EL (cell line): ENCODE measurements around the gene PAX5.

ENCODE experiments used
- DNase-seq: peaks from one replicate; pipeline ENCODE4 v3.0.0-alpha.2; 2016

Gene PAX5

DNA sequence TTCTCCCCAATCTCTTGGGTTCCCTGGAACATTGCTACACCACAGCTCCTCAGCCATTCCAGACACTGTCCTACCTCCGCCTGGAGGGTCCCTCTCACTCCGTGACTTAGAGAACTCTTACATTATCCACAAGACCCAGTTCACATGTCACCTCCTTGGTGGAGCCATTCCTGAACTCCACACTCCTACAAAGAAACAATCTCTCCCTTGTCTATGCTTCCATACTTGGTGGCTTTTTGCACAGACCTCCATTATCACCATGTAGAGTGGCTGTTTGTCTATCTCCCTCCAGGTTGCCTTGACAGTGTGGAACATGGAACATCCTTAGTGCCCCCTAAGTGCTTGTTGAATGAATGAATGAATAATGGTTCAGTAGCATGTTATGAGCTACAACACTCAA is 105.9 kb downstream of the PAX5 start:
- DNase-seq = no peak

DNA sequence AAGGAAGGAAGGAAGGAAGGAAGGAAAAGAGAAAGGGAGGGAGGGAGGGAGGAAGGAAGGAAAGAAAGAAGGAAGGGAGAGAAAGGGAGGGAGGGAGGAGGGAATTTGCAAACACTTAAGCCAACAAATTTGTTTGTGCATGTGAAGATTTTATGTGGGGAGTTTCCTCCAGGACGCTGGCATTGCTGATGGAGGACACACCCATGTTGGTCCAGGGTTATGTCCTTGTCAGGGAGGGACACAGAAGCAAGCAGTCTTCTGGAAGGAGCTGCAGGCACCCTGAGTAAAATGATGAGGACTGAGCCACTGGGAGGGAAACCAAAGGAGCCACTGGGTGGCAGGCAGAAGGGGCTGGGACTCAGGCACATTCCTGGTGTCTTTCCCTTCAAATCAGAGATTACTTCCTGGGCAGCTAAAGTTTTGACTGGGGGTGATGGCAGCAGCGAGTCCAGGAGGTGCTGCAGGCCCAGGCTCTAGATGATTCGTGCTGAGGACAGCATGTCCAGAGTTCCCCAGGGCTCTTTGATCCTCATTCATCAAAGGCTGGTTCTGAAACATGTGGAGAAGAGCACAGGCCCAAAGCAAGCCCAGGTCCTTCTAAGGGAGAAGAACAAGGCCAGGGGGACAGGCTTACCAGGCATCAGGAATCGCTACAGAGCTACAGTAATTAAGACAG is 109.2 kb downstream of the PAX5 start:
- DNase-seq = peak; percentile 51

DNA sequence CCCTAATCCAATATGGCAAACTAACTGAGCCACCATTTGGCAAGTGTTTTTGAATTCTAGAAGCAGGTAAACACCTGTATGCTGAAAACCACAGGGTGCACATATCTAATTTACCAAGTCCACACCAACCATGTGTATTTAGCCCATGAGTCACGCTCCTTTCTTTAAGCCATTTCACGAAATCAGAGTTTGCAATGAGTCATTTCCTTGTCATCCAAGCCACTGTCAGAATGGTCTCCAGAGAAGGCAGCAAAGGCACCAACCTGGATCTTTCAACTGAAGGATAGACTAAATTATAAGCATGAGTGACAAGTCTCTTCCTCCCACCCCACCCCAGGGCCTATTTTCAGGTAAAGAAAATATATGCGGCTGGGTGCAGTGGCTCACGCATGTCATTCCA is 110.0 kb downstream of the PAX5 start:
- DNase-seq = peak; percentile 88

DNA sequence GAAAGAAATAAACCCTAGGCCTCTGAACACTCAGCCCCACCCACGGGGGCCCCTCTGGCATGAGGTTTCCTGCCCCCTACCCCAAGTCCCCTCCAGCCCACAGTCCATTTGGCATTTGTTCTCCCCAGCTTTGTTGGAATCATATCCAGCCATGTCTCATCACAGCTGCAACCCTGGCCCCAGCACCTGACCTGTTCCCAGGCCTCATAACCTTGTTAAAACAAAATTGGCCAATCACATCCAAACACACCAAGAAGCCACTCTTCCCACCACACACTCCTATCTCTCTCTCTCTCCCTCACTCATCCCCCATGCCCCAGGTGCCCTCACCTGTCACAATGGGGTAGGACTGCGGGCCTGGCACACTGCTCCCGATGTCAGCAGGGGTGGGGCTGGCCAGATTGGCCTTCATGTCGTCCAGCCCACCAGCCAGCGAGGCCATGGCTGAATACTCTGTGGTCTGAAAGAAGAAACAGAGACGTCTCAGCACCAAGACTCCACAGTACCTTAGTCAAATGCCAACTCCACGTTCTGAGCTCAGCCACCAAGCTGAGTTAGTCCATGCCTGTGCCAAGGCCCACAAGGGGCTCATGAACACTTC is 110.9 kb downstream of the PAX5 start:
- no peak for DNase-seq

DNA sequence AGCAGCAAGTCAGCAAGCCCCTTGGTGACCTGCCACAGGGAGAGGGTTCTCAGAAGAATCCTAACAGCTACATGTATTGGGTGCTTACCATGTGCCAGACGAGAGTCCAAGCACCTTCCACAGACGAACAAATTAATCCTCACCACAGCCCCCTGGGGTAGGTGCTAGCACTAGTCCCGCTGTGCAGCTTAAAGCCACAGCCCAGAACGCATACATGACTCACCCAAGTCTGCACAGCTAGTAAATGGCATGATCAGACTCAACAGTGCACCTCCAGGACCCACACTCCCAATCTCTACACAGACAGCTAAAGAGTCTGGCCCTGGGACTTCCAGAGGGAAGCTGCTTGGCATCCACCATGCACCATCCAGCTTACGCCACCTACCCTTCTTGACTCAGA is 111.5 kb downstream of the PAX5 start:
- peak; percentile 37 for DNase-seq

DNA sequence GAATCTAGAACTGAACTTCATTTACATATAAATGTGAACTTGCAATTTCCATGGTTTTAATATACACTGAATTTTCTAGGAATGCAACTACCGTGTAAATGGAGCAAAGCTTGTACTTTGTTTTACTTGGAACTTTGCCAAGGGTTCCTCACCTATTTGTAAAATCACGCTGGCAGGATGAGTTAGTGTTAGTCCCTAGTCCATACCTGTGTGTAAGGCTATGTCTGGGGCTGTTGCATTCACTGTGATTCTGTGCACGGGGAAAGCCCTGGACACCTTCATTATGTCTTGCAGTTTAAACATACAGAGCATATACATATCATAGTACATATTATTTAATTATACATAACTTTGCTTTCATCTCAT is 119.9 kb downstream of the PAX5 start:
- no peak for DNase-seq

DNA sequence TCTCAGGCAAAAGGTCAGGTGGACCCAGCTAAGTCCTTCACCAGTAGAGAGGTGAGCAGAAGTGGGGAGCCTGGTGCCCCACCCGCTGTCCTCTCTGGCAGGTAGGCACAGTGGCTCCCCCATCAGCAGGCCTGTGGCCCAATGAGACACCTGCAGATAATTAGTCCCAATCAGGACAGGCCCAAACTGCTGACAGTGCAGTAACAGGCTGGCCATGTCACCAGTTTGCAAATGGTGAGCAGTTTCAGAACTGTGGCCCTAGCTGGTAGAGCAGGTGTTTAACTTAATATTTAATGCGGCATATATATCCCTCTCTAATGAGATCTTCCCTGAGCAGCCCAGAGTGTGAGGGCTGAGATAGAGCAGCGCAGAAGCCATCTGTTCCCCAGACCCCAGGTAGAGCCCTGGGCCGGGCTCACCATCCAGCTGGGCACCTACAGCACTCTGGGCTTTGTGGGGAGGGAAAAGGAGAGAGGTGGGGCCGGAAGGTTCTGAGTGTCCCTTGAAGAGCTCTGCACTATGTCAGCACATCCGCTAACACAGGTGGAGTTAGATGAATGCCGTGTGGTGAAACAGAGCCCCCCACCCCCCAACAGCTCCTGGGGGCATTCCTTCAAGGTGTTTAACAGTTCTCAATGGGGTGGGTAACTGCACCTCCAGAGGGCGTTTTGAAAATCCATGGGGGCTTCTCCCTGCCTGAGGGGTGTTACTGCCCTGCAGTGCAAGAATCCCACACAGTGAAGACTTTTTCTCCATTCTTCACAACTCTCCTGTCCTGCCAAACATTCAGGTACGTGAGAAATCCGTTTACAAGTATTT is 120.5 kb downstream of the PAX5 start:
- DNase-seq = no peak

DNA sequence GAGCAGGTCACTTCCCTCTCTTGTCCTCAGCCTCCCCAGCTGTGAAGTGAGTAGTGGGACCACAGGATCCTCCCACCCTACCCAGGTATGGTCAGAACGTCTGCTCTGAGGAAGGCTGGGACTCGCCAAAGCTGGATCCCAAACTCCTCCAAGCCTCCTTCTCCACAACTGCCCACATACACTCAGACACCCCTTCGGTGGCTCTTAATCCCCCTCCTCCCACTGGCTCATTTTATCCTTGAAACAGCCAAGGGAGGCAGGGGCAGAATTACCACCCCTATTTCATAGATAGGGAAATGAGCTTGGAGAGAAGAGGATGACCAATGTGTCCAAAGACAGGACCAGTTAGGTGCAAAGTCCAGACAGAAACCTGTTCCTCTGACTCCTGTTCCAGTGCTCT is 121.4 kb downstream of the PAX5 start:
- no peak for DNase-seq

DNA sequence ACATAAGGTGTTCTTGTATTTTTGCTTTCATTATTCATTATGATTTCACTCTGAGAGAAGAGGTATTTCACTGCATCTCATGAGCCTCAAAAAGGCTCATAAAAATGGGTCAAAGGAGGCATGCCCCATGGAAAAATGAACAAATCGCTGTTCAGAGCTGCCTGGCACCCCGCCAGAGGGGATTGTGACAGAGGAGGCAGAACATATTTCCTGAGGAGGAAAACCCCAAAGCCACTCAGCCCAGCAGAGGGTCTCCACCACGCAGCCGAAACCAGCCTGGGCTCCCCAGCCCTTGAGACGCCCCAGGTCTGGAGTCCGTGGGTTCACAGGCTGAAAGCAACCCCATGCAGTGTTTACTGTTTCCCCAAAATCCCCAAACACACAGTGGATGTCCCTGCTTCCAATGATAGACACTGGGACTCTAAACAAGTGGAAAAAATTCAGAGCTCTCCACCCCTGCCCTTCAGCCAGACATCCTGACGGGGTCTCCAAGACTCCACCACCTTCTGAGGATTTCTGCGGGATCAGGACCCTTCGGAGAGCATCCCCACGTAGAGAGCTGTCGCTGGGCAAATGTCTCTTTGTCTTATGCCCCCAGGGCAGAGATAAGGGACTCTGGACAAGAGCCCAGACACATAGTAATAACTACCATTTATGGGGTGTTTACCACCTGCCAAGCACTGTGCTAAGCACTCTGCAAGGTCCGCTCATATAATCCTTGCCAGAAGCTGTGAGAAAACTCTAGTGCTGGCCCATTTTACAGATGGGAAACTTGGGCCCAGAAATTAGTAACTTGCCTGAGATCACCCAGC is 122.3 kb downstream of the PAX5 start:
- DNase-seq = no peak

DNA sequence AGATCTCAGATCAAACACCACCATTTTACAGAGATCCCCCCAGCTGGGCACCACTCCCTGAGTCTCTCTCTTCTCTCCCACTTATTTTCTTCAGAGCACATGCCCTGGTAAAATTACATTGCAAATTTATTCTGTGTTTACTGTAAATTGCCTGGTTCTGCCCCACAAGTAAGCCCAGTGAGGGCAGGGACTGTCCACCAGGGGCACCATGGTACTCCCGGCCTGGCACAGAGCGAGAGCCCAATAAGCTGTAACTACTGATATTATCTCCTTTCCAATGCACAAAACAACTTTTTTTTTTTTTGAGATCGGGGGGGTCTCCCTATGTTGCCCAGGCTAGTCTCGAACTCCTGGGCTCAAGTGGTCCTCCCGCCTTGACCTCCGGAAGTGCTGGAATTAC is 123.0 kb downstream of the PAX5 start:
- no peak for DNase-seq

DNA sequence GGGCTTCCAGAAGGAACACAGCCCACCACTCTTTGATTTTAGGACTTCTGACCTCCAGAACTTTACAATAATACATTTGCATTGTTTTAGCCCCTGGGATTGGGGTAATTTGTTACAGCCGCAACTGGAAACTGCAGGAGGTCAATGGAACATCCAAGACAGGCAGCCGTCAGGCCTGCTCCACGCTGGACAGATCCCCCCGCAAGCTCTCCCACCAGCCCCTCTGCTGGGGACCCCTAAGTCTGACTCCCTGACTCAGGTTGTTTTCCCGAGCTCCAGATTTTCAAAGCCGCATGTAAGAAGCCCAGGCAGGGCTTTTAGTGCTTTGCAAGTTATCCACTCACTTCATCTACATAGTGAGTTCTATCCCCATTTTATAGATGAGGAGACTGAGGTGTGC is 127.6 kb downstream of the PAX5 start:
- no peak for DNase-seq

DNA sequence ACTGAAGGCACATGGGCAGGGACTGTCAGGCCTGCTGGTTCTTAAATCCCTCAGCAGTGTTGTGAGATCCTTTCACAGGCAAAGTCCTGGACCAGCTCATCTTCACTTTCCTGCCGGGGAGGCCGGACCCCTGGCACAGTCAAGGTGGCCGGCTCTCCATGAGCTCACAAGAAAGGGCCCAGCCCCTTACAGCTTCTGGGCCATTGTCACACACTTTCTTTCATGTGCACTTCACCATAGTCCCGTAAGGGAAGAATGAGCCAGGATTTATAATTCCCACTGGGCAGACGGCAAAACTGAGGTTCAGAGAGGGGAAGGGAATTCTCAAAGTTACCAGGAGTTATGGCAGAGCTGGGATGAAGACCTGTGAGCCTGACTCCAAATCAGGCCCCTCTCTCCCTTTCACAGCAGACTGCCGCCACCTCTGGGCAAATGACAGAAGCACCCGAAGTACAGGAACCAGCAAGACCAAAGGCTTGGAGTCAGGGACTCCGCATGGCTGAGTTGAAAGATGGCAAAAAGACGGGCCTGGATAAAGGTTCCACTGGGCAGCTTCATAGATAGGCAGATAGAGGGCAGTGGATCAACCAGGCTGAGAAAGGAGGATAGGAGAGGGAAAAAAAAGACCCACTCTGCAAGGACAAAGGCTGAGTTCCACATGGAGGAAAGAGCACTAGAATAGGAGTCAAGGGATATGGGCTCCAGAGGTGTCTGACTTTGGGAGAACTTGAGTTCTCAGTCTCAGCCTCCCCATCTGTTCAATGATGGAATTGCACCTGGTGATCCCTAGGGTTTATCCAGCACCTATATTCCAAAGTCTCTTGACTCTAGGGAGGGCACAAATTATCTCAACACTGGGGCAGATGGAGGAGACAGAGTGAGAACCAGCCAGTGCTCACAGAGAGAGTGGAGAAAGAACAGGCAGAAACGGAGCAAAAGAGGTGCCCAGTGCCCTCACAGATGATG is 128.7 kb downstream of the PAX5 start:
- DNase-seq = no peak

DNA sequence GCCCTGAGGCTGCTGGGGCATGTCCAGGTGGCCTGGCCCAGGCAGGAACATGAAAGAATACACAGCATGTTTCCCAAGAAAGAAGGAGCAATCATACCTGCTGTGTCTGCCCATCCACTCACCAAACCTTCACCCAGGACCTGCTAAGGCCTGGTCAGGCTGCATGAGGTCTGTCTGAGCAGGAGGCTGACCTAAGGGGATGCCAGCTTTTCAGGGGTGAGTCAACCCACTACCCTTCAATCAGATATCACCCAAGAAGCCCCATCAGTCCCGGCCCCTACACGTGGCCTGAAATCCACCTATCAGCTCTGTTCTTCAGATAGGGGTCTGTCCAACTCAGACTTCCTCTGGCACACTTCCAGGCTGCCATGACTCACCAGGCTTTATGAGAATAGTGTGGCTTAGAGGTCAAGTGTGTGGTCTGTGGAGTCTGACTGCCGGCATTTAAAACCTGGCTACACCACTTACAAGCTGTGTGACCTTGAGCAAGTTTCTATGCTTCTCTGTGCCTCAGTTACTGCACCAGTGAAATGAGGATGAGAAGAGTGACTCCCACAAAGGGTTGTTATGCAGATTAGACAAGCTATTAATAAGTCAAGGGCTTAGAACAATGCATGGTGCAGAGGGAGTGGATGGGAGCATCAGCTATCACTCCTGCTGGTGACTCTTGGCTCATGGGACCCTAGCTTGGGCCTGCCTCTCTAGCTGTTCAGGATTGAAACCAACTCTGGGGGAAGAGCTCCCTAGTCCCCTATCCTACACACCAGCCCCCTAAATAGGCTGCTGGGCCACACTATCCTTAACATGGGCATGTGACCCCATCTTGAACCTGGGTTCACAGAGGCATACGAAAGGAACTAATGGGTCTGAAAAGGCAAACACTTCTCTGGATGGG is 130.3 kb downstream of the PAX5 start:
- peak; percentile 72 for DNase-seq

DNA sequence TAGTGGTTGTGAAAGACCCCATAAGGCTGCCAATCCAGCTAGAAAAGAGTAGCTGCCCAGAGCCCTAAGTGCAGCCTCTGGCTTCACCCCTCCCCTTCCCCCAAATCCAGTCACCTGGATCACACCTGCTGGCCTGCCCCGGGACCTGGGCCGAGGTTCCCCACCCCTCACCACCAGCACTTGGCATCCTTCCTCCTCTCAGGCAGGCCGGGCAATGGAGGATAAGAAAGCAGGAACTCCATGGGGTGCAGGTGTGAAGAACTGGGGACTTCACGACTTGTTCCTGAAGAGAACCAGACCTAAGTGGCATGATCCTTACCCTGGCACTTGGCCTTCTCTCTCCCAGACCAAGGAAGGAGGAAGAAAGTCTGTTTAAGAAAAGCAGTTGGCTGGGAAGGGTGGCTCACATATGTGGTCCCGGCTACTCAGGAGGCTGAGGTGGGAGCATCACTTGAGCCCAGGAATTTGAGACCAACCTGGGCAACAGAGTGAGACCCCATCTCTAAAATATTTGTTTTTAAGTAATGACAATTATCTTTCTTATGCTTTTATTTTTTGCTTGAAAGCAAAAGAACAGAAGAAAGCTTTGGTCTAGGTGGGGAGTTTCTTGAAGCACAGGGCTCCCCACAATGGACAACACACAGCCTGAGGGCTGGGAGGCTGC is 131.1 kb downstream of the PAX5 start:
- DNase-seq = no peak

DNA sequence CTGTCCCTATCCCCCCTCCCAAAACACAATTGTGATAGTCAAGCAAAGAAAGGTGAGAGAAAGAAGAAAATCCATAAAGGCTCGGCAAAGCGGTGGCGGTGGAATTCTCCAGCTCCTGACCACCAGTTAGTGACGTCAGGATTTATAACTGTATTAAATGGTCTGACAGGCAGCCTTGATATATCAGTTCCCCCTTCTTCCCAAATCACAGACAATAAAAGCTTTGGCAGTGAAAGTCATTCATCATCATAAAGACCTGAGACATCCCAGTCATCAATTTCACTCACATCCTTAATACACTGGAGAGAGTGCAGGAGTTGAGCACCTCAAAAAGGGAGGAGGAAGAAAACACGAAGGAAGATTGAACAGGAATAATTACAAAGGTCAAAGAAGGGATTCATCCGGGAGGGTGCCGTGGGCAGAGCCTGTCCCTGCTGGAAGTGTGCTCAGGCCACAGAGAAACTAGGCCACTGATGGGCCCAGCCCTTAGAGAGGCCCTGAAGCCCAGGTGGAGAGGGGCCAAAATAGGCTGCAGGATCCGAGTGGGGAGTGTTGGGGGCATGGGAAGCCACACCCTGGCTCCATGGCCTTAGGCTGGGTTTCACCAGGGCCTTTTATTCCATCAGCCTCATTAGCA is 131.9 kb downstream of the PAX5 start:
- no peak for DNase-seq

DNA sequence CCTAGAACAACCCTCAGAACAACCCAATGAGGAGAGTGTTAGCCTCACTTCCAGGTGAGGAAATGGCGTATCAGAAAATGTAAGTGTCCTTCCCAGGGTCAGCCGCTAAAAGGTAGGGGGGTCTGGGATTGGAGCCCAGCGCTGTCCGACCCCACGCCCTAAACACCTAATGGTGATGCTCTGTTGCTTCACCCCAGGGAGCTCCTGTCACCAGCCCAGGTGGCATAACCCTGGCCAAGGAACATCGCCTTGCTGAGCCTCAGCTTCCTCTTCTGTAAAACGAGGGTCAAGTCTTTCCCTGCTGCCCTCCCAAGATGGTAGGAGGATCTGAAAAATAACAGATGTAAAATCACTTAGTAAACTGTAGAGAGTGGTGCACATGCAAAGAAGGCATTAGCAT is 132.5 kb downstream of the PAX5 start:
- no peak for DNase-seq

DNA sequence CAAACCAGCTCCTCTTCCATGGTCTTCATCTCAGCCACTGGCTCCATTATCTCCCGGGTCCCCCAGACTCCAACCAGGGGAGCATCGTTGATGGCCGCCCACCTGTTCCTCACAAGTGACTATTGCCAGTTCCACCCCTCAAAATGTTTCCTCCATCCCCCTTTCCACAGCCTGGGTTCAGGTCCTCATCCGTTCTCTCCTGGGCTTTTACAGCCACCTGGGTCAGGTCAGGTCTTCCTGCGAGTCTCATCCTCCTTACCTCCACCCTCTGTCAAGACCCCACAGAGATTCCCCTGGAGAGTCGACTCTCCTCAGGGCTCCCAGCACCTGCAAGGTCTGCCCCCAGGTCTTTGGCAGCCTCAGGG is 133.2 kb downstream of the PAX5 start:
- DNase-seq = no peak

DNA sequence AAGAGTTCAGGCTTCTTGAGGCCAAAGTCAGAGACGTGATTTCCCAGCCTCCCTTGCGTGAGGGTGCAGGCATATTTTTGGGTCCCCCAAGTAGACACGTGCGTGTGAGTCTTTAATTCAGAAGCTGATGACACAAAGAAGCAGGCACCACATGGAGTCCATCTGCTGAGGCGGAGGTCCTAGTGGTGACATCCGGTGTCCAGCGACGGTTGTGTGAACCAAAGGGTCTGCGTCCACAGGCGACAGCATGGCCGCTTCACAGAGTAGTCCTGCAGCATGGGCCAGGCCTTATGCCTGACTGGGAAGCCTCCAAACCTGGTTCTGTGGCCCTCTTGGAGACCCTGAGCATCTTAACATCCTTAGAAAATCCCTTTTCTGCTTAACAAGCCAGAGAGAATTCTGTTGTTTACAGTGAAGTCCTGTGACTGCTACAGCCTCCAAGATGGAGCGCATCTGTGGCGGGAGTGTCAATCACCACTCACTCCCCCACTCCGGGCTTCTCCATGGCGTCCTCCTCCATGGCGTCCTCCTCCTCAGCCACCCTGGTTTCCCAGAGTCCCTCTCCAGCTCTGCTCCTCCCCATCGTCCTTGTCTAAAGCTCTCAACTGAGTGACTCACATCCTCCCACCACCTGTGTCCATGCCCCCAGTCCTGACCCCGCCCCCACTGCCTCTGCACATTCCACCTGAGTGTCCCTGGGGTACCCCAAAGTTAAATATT is 133.8 kb downstream of the PAX5 start:
- no peak for DNase-seq

DNA sequence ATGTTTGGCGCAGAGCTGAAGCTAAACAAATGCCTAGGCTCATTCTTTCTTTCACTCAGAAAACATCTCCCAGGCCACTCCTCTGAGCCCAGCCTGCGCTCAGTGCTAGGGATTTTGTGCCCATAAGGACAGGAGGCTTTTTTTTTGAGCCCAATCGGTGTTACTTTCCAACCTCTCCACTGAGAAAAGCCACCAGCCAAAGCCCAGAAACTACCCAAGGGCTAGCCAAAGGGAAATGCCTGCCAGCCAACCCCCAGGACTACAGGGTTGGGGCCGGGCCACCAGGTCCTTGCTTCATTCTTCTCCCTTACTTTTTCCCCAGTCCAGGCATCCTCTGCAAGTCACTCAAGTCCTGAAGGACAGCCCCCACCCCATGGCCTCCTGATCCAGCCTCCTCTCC is 134.7 kb downstream of the PAX5 start:
- no peak for DNase-seq
